Left renal cortex interstitium (tissue), 4 donors: ENCODE results near the gene CHST3. TPM values are rescaled to one million over a fixed set of nuclear protein-coding genes. Genes with fewer than 3 reads are reported as not detected.
"Not testable (repeated sequence)": the region's sequence is repeated elsewhere in the genome, so short reads cannot be mapped to it uniquely, and the experiment has no call there.

ENCODE experiments used
- DNase-seq, 4 donors: peaks; one replicate each; pipeline ENCODE4 v3.0.0-alpha.2; 2013; ENCODE audit warnings: low read depth in 4 of 4, low spot score in 2 of 4, missing footprints in 1 of 4
- polyA plus RNA-seq, 4 donors: library from polyadenylated mRNA; unstranded; fragments of 120-200 nt; gene quantifications; one replicate each; pipeline ENCODE4 v1.2.1, GENCODE V29; 2013; ENCODE audit not compliant: insufficient read length in 4 of 4

Gene CHST3
- polyA plus RNA-seq, 4 donors = 17.8 to 21.7 (median 18.0) TPM

- DNase-seq = no peak
These were observed 8.8 kb downstream of the CHST3 start for GRCh38 chr10:71972746-71973695.

- no peak for DNase-seq
These were observed 9.7 kb downstream of the CHST3 start for GRCh38 chr10:71973777-71974488.

- no peak for DNase-seq
These were observed 10.4 kb downstream of the CHST3 start for GRCh38 chr10:71974489-71975021.

GRCh38 chr10:71975087-71975870 lies 11.1 kb downstream of the CHST3 start:
- DNase-seq = no peak

- no peak for DNase-seq
These were observed 11.9 kb downstream of the CHST3 start for GRCh38 chr10:71975871-71976725.

GRCh38 chr10:71977614-71977903 lies 13.4 kb downstream of the CHST3 start:
- DNase-seq = not testable (repeated sequence)

- DNase-seq = no peak
These were observed 14.3 kb downstream of the CHST3 start for GRCh38 chr10:71978476-71978875.

GRCh38 chr10:71978988-71979691 lies 14.9 kb downstream of the CHST3 start:
- no peak for DNase-seq

GRCh38 chr10:71979692-71980062 lies 15.5 kb downstream of the CHST3 start:
- DNase-seq = no peak

- DNase-seq = no peak
These were observed 16.2 kb downstream of the CHST3 start for GRCh38 chr10:71980181-71981014.

GRCh38 chr10:71981015-71981875 lies 17.1 kb downstream of the CHST3 start:
- no peak for DNase-seq

- no peak for DNase-seq
These were observed 17.7 kb downstream of the CHST3 start for GRCh38 chr10:71981876-71982230.

GRCh38 chr10:71982269-71983178 lies 18.3 kb downstream of the CHST3 start:
- DNase-seq = no peak

GRCh38 chr10:71984126-71984808 lies 20.1 kb downstream of the CHST3 start:
- DNase-seq = no peak

- DNase-seq = no peak
These were observed 20.7 kb downstream of the CHST3 start for GRCh38 chr10:71984809-71985388.
